HG02623 (cell line): ENCODE measurements around the gene TMC7.

ENCODE experiments used
- ATAC-seq: cut with Tn5 transposase; IDR thresholded peaks from one replicate; pipeline ENCODE4 v1.9.1; 2021; ENCODE audit warnings: moderate library complexity; ENCODE audit not compliant: unreplicated experiment

TMC7 gene

DNA sequence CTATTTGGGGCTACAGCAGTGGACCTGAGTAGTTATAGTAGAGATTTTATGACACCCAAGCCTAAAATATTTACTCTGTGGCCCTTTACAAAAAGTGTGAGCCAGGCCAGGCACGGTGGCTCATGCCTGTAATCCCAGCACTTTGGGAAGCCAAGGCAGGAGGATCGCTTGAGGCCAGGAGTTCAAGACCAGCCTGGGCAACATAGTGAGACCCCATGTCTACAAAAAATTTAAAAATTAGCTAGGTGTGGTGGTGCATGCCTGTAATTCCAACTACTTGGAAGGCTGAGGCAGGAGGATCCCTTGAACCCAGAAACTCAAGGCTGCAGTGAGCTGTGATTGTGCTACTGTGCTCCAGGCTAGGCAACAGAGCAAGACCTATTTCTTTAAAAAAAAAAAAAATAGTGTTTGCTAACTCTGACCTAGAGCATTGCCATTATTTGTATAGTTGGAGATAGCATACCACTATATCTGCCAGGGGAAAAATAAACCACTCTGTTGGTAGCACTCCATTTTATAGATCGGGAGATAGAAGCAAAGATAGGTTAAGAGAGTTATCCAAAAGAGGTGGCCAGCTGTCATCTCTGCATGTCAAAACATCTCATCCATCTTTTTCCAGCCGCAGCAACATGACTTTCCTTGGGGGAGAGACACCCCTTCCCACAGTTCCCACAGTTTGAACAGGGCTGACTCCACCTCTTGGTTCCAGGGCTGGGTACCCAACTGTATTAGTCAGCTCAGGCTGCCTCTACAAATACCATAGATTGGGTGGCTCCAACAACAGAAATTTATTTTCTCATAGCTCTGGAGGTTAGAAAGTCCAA, 127.0 kb downstream of the TMC7 start:
- ATAC-seq: no peak

DNA sequence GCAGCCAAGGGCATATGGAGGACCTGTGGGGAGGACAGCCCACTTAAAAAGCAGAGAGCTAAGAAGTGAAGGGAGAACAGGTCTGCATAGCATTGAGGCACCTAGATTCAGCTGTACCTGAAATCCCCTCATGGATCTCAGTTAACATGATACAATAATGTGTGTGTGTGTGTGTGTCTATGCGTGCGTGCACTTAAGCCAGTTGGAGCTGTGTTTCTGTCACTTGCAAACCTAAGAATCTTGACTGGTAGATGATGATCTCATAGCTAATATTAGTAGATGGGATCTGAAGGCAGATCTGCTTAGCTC, 128.3 kb downstream of the TMC7 start:
- no peak for ATAC-seq
